NB4 (cell line): ENCODE measurements around the gene KRT32.
A peak's percentile ranks its signal among the peaks of the same experiment; 100 is the strongest.

Experiments
- DNase-seq: peaks from one replicate; pipeline ENCODE4 v3.0.0; 2010; ENCODE audit warnings: low read depth
- H3K4me3 ChIP-seq: one replicate; pipeline ENCODE4 v1.5.1; 2011; ENCODE audit warnings: mild to moderate bottlenecking, low read depth, low read length, moderate library complexity
- MAX ChIP-seq: IDR thresholded peaks from 2 replicates; pipeline ENCODE4 v1.6.1; 2011; ENCODE audit warnings: low read depth, low read length
- MYC ChIP-seq: IDR thresholded peaks from 2 replicates; pipeline ENCODE4 v1.6.1; 2011; ENCODE audit warnings: low read depth, low read length
- POLR2A ChIP-seq: IDR thresholded peaks from 2 replicates; pipeline ENCODE4 v1.6.1; 2011; ENCODE audit warnings: mild to moderate bottlenecking; ENCODE audit not compliant: insufficient read length; ENCODE audit errors: extremely low read depth
- TF ChIP-seq, protein P1 (sequence below): IDR thresholded peaks from one replicate; pipeline ENCODE4 v1.5.1; 2012; ENCODE audit warnings: low read depth, low read length

Gene KRT32

GRCh38 chr17:41511116-41511515 lies 43.9 kb upstream of the KRT32 start:
- TF ChIP-seq POLR2A (no peak), MAX (no peak), MYC (no peak)
- TF ChIP-seq, protein P1, sequence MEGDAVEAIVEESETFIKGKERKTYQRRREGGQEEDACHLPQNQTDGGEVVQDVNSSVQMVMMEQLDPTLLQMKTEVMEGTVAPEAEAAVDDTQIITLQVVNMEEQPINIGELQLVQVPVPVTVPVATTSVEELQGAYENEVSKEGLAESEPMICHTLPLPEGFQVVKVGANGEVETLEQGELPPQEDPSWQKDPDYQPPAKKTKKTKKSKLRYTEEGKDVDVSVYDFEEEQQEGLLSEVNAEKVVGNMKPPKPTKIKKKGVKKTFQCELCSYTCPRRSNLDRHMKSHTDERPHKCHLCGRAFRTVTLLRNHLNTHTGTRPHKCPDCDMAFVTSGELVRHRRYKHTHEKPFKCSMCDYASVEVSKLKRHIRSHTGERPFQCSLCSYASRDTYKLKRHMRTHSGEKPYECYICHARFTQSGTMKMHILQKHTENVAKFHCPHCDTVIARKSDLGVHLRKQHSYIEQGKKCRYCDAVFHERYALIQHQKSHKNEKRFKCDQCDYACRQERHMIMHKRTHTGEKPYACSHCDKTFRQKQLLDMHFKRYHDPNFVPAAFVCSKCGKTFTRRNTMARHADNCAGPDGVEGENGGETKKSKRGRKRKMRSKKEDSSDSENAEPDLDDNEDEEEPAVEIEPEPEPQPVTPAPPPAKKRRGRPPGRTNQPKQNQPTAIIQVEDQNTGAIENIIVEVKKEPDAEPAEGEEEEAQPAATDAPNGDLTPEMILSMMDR = no peak
- H3K4me3 ChIP-seq = no peak overlapping the region
- no peak for DNase-seq

GRCh38 chr17:41510251-41511065 lies 43.3 kb upstream of the KRT32 start:
- TF ChIP-seq POLR2A (no peak), MYC (no peak), MAX (no peak)
- TF ChIP-seq, protein P1 = no peak
- DNase-seq = no peak
- no peak overlapping the region for H3K4me3 ChIP-seq

- no peak overlapping the region for H3K4me3 ChIP-seq
- TF ChIP-seq, protein P1 = no peak
- TF ChIP-seq MAX = no peak
- TF ChIP-seq POLR2A = no peak
- no peak for TF ChIP-seq MYC
- DNase-seq = no peak
Measured at GRCh38 chr17:41507315-41507880, 40.2 kb upstream of the KRT32 start.

GRCh38 chr17:41505809-41506767 lies 38.9 kb upstream of the KRT32 start:
- peak; percentile 47 for DNase-seq
- TF ChIP-seq POLR2A (no peak), MAX (no peak), MYC (no peak)
- TF ChIP-seq, protein P1 = no peak
- no peak overlapping the region for H3K4me3 ChIP-seq

DNA sequence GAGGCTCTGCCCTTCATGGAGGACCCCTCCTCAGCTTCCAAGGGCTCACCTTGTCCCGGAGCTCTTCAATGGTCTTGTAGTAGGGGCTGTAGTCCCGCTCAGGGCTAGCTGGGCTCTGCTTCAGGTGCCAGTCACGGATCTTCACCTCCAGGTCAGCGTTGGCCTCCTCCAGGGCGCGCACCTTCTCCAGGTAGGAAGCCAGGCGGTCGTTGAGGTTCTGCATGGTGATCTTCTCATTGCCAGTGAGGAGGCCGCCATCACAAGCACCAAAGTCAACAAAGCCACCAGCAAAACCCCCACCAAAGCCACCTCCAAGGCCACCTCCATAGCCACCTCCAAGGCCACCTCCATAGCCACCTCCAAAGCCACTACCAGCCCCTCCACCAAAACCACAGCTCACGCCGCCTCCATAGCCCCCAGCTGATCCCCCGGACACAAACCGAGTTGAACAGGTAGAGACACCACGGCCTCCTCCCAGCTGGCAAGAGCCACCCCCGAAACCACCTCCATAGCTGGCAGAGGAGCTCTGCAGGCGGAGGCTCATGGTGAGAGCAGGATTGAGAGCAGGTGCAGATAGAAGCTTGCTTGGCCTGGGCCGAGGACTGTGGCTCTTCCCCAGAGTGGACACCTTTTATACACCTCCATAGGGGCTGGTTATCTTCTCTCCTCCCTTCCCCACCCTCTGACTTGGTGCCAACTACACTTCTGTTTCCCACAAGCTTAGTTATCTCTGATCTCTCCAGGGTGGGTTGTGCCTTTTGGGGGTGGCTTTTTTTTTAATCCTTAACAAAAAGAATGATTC lies 38.0 kb upstream of the KRT32 start, which contains the start of gene KRT13:
TSS of gene KRT13 (minus strand) at position 606 of the 802 bp plus-strand sequence. CDS start at position 544, 62 bp downstream.
- no peak for DNase-seq
- no peak for TF ChIP-seq POLR2A
- TF ChIP-seq, protein P1 = no peak
- no peak for TF ChIP-seq MYC
- H3K4me3 ChIP-seq = no peak within 1 kb of the TSS
